Measurements from ENCODE around the gene SKAP1. TPM values are rescaled to one million over a fixed set of nuclear protein-coding genes. Genes with fewer than 3 reads are reported as not detected.

The SKAP1 gene
- polyA plus RNA-seq, 1 of the 3 experiments (the other 2 are of a cell fraction) = not detected

- H4K20me1 ChIP-seq (ENCODE audit: insufficient read depth) = no peaks in the 10 kb centered on the region
- H3K36me3 ChIP-seq (replicated peaks in 1 of 2; ENCODE audit: control insufficient read depth in 1 of 2, insufficient read depth in 2 of 2, low read length in 1 of 2) = no peaks in the 10 kb centered on the region
- H3K79me2 ChIP-seq (ENCODE audit: insufficient read depth) = no peaks in the 10 kb centered on the region
- no peaks in the 10 kb centered on the region for H3F3A ChIP-seq (replicated peaks; ENCODE audit: insufficient read depth)
- WGBS (ENCODE audit: low lambda C conversion rate) = 19% methylated on average over 2 of the region's 2 CpGs
- H3K9me3 ChIP-seq = no peaks in the 10 kb centered on the region
- TF ChIP-seq IRF3 (IDR thresholded peaks at IDR 0.05; ENCODE audit: low read depth, low read length) (no peak), SMC3 (IDR thresholded peaks at IDR 0.05; ENCODE audit: low read depth, low read length) (no peak), RCOR1 (IDR thresholded peaks at IDR 0.05; ENCODE audit: low read length) (no peak), REST (IDR thresholded peaks at IDR 0.05; ENCODE audit: low read depth, low read length) (no peak), TEAD4 (IDR thresholded peaks at IDR 0.05; ENCODE audit: borderline replicate concordance, insufficient read depth) (no peak), MAX (IDR thresholded peaks at IDR 0.05; ENCODE audit: low read depth) (no peak), GATA2 (CRISPR knock-in tag; IDR thresholded peaks at IDR 0.05) (no peak)
- no peak overlapping the region for H3K9ac ChIP-seq
- H3K4me3 ChIP-seq (ENCODE audit: low read depth in 2 of 2, low read length in 1 of 2) = no peak overlapping the region
- H3K27ac ChIP-seq (ENCODE audit: low read depth in 2 of 2, low read length in 1 of 2) = no peak overlapping the region
- CTCF ChIA-PET = interaction anchor here (2.0 to 2.9 kb wide), 2 partner anchors 20 to 24 kb away, joined by 7 to 12 read pairs; no protein-coding TSS in a partner anchor
- H2AFZ ChIP-seq (ENCODE audit: low read depth) = no peak overlapping the region
- no peak for DNase-seq
- no peaks in the 10 kb centered on the region for H3K9me2 ChIP-seq
- POLR2A ChIA-PET = no interaction called here
- H3K27me3 ChIP-seq (ENCODE audit: insufficient read depth) = peaks cover 73% of the 10 kb centered on the region; the same call in 1 of the 2 replicates
- no peaks in the 10 kb centered on the region for H3K4me1 ChIP-seq (ENCODE audit: control insufficient read depth in 1 of 2, insufficient read depth in 2 of 2, low read depth in 1 of 2, low read length in 1 of 2)
- H3K4me2 ChIP-seq = no peak overlapping the region
Measured at GRCh38 chr17:48283411-48283810, 146.6 kb downstream of the SKAP1 start.

- TF ChIP-seq PBX3 (IDR thresholded peaks at IDR 0.05) = no peak
- no peak for TF ChIP-seq POLR2AphosphoS5 (IDR thresholded peaks at IDR 0.05; ENCODE audit: low read depth, low read length)
- no peak for TF ChIP-seq RFX5 (IDR thresholded peaks at IDR 0.05; ENCODE audit: low read length)
- no peak for TF ChIP-seq ELF1 (IDR thresholded peaks at IDR 0.05)
- TF ChIP-seq CHD2 (IDR thresholded peaks at IDR 0.05; ENCODE audit: low read length, partially characterized antibody) = no peak
- no peak for TF ChIP-seq MEF2A (IDR thresholded peaks at IDR 0.05; ENCODE audit: borderline replicate concordance, low read depth)
- no peak for TF ChIP-seq GABPA (IDR thresholded peaks at IDR 0.05; ENCODE audit: low read depth)
- no peak for TF ChIP-seq ZBTB33 (IDR thresholded peaks at IDR 0.05; ENCODE audit: borderline replicate concordance, low read depth)
- TF ChIP-seq RCOR1 (IDR thresholded peaks at IDR 0.05; ENCODE audit: low read length) = no peak
- Histone ChIP-seq H3K4me2 (no peak overlapping the region), H3K9ac (no peak overlapping the region), H3K4me1 (ENCODE audit: control insufficient read depth in 1 of 2, insufficient read depth in 2 of 2, low read depth in 1 of 2, low read length in 1 of 2) (no peaks in the 10 kb centered on the region), H2AFZ (ENCODE audit: low read depth) (no peak overlapping the region), H3K79me2 (ENCODE audit: insufficient read depth) (no peaks in the 10 kb centered on the region), H3K27ac (ENCODE audit: low read depth in 2 of 2, low read length in 1 of 2) (no peak overlapping the region), H3F3A (replicated peaks; ENCODE audit: insufficient read depth) (no peaks in the 10 kb centered on the region), H3K9me3 (no peaks in the 10 kb centered on the region), H3K4me3 (ENCODE audit: low read depth in 2 of 2, low read length in 1 of 2) (no peak overlapping the region), H4K20me1 (ENCODE audit: insufficient read depth) (no peaks in the 10 kb centered on the region), H3K9me2 (no peaks in the 10 kb centered on the region), H3K36me3 (replicated peaks in 1 of 2; ENCODE audit: control insufficient read depth in 1 of 2, insufficient read depth in 2 of 2, low read length in 1 of 2) (no peaks in the 10 kb centered on the region), H3K27me3 (ENCODE audit: insufficient read depth) (peaks cover 79% of the 10 kb centered on the region; the same call in 1 of the 2 replicates)
- CTCF ChIA-PET = interaction anchor here (2.1 to 2.9 kb wide), 2 partner anchors 19 to 22 kb away, joined by 5 to 12 read pairs; no protein-coding TSS in a partner anchor
- DNase-seq = no peak
- 15% methylated on average over 2 of the region's 2 CpGs for WGBS (ENCODE audit: low lambda C conversion rate)
- POLR2A ChIA-PET = no interaction called here
Measured at GRCh38 chr17:48282303-48282702, 147.7 kb downstream of the SKAP1 start.

Data from SK-N-SH (cell line).